HG03095 (cell line): ENCODE data around the gene KLRD1.
"Not testable (repeated sequence)": the region's sequence is repeated elsewhere in the genome, so short reads cannot be mapped to it uniquely, and the experiment has no call there.

Experiments used
- ATAC-seq: cut with Tn5 transposase; IDR thresholded peaks from one replicate; pipeline ENCODE4 v1.9.1; 2021; ENCODE audit warnings: moderate library complexity; ENCODE audit not compliant: unreplicated experiment

KLRD1 gene

GRCh38 chr12:10307630-10308029, at the start of gene KLRD1:
TSS of gene KLRD1 (plus strand) at chr12:10307870. CDS start at chr12:10308078, 208 bp downstream.
- ATAC-seq = no peak

GRCh38 chr12:10260927-10261326, 46.7 kb upstream of the KLRD1 start:
- no peak for ATAC-seq

- ATAC-seq = no peak
Measured at GRCh38 chr12:10268037-10268436, 39.6 kb upstream of the KLRD1 start.

GRCh38 chr12:10272467-10272866, 35.2 kb upstream of the KLRD1 start:
- ATAC-seq = no peak

- ATAC-seq = no peak
Measured at GRCh38 chr12:10276774-10277173, 30.9 kb upstream of the KLRD1 start.

- ATAC-seq = no peak
Measured at GRCh38 chr12:10278104-10278503, 29.6 kb upstream of the KLRD1 start.

- ATAC-seq = no peak
Measured at GRCh38 chr12:10279937-10280336, 27.7 kb upstream of the KLRD1 start.

GRCh38 chr12:10283027-10283426, 24.6 kb upstream of the KLRD1 start:
- no peak for ATAC-seq

- ATAC-seq = no peak
Measured at GRCh38 chr12:10285919-10286318, 21.8 kb upstream of the KLRD1 start.

- ATAC-seq = no peak
Measured at GRCh38 chr12:10289005-10289754, 18.5 kb upstream of the KLRD1 start.

GRCh38 chr12:10291030-10291429, 16.6 kb upstream of the KLRD1 start:
- no peak for ATAC-seq

- no peak for ATAC-seq
Measured at GRCh38 chr12:10293151-10293550, 14.5 kb upstream of the KLRD1 start.

GRCh38 chr12:10293570-10294227, 14.0 kb upstream of the KLRD1 start:
- ATAC-seq = no peak

- ATAC-seq = no peak
Measured at GRCh38 chr12:10301103-10301502, 6.6 kb upstream of the KLRD1 start.

- no peak for ATAC-seq
Measured at GRCh38 chr12:10304161-10304574, 3.5 kb upstream of the KLRD1 start.

GRCh38 chr12:10305411-10305810, 2.3 kb upstream of the KLRD1 start:
- no peak for ATAC-seq

GRCh38 chr12:10310926-10311720, 3.5 kb downstream of the KLRD1 start:
- no peak for ATAC-seq

GRCh38 chr12:10319388-10319787, 11.7 kb downstream of the KLRD1 start:
- no peak for ATAC-seq

- ATAC-seq = no peak
Measured at GRCh38 chr12:10320643-10321042, 13.0 kb downstream of the KLRD1 start.

- not testable (repeated sequence) for ATAC-seq
Measured at GRCh38 chr12:10328691-10329090, 21.0 kb downstream of the KLRD1 start.

GRCh38 chr12:10331642-10332239, 24.1 kb downstream of the KLRD1 start:
- ATAC-seq = no peak
